ENCODE results near the gene PSAP.

PSAP gene

GRCh38 chr10:71783917-71784678, 67.0 kb downstream of the PSAP start:
- DNase-seq (ENCODE audit: low spot score): no peak

- DNase-seq (ENCODE audit: low spot score): peak; percentile 30
These were observed 68.0 kb downstream of the PSAP start for GRCh38 chr10:71782917-71783490.

- no peak for DNase-seq (ENCODE audit: low spot score)
These were observed 68.7 kb downstream of the PSAP start for GRCh38 chr10:71782221-71782916.

GRCh38 chr10:71780719-71781118, 70.3 kb downstream of the PSAP start:
- no peak for DNase-seq (ENCODE audit: low spot score)

- DNase-seq (ENCODE audit: low spot score): no peak
These were observed 70.9 kb downstream of the PSAP start for GRCh38 chr10:71780156-71780555.

GRCh38 chr10:71779641-71780040, 71.4 kb downstream of the PSAP start:
- no peak for DNase-seq (ENCODE audit: low spot score)

GRCh38 chr10:71778071-71778825, 72.8 kb downstream of the PSAP start:
- DNase-seq (ENCODE audit: low spot score): no peak

- no peak for DNase-seq (ENCODE audit: low spot score)
These were observed 73.7 kb downstream of the PSAP start for GRCh38 chr10:71777213-71777985.

- DNase-seq (ENCODE audit: low spot score): no peak
These were observed 74.5 kb downstream of the PSAP start for GRCh38 chr10:71776481-71776925.

- DNase-seq (ENCODE audit: low spot score): no peak
These were observed 75.9 kb downstream of the PSAP start for GRCh38 chr10:71774916-71775702.

GRCh38 chr10:71773221-71773971, 77.7 kb downstream of the PSAP start, which contains the start of gene VSIR:
VSIR (minus strand) TSS chr10:71773520; CDS start chr10:71773439, 81 bp downstream.
- DNase-seq (ENCODE audit: low spot score): peak; percentile 75

GRCh38 chr10:71772832-71773220, 78.2 kb downstream of the PSAP start:
- no peak for DNase-seq (ENCODE audit: low spot score)

GRCh38 chr10:71771821-71772617, 79.0 kb downstream of the PSAP start:
- DNase-seq (ENCODE audit: low spot score): no peak

- no peak for DNase-seq (ENCODE audit: low spot score)
These were observed 79.8 kb downstream of the PSAP start for GRCh38 chr10:71771204-71771603.

- DNase-seq (ENCODE audit: low spot score): no peak
These were observed 80.3 kb downstream of the PSAP start for GRCh38 chr10:71770789-71771188.

GRCh38 chr10:71770255-71770654, 80.8 kb downstream of the PSAP start:
- DNase-seq (ENCODE audit: low spot score): no peak

- peak; percentile 70 for DNase-seq (ENCODE audit: low spot score)
These were observed 81.7 kb downstream of the PSAP start for GRCh38 chr10:71769279-71769823.

- peak; percentile 60 for DNase-seq (ENCODE audit: low spot score)
These were observed 83.5 kb downstream of the PSAP start for GRCh38 chr10:71767420-71768035.
